OCI-LY1 (cell line): ENCODE results near the gene SURF2.

Source experiments
- CTCF ChIP-seq: fragments of 200-600 bp; sonication (generic), shearing (Covaris generic); IDR thresholded peaks from 2 replicates; pipeline ENCODE4 v1.5.1; 2017; ENCODE audit warnings: mild to moderate bottlenecking, antibody characterized with exemption, low read length, moderate library complexity, mixed read lengths
- EZH2 ChIP-seq: fragments of 200-600 bp; sonication (generic), shearing (Covaris generic); IDR thresholded peaks from 2 replicates; pipeline ENCODE4 v1.8.0; 2017; ENCODE audit warnings: borderline replicate concordance, mixed run types, mild to moderate bottlenecking, antibody characterized with exemption, low read length, moderate library complexity, mixed read lengths

- TF ChIP-seq CTCF (peak; percentile 14; the same call in 1 of the 2 replicates), EZH2 (no peak)
These were observed 14.3 kb upstream of the SURF2 start for GRCh38 chr9:133342069-133342406.
